Stimulated activated CD8-positive, alpha-beta memory T cell treated with anti-CD3 and anti-CD28 coated beads, Interleukin-2, amount 100 ng/mL, for 1 hour (primary cell): Measurements from ENCODE around the gene FBLN7.

Experiments
- DNase-seq, 2 donors: peaks; one replicate each; pipeline ENCODE4 v3.0.0-alpha.2; 2020; ENCODE audit warnings: low read depth in 2 of 2

Gene FBLN7

GRCh38 chr2:112140899-112141625, 2.9 kb downstream of the FBLN7 start:
- DNase-seq = no peak

GRCh38 chr2:112141626-112142007, 3.4 kb downstream of the FBLN7 start:
- DNase-seq = no peak

GRCh38 chr2:112142525-112143078, 4.4 kb downstream of the FBLN7 start:
- DNase-seq = no peak

GRCh38 chr2:112143150-112143549, 5.0 kb downstream of the FBLN7 start:
- no peak for DNase-seq

GRCh38 chr2:112144966-112145365, 6.8 kb downstream of the FBLN7 start:
- no peak for DNase-seq

- DNase-seq = no peak
These were observed 9.4 kb downstream of the FBLN7 start for GRCh38 chr2:112147382-112148168.

- no peak for DNase-seq
These were observed 10.3 kb downstream of the FBLN7 start for GRCh38 chr2:112148477-112148876.

- no peak for DNase-seq
These were observed 11.0 kb downstream of the FBLN7 start for GRCh38 chr2:112149194-112149593.

GRCh38 chr2:112149866-112150435, 11.8 kb downstream of the FBLN7 start:
- DNase-seq = no peak

GRCh38 chr2:112150447-112150846, 12.3 kb downstream of the FBLN7 start:
- no peak for DNase-seq

GRCh38 chr2:112150851-112151250, 12.7 kb downstream of the FBLN7 start:
- no peak for DNase-seq

- DNase-seq = no peak
These were observed 13.1 kb downstream of the FBLN7 start for GRCh38 chr2:112151271-112151670.

- no peak for DNase-seq
These were observed 13.7 kb downstream of the FBLN7 start for GRCh38 chr2:112151701-112152440.

- DNase-seq = no peak
These were observed 14.4 kb downstream of the FBLN7 start for GRCh38 chr2:112152476-112153178.

- no peak for DNase-seq
These were observed 14.9 kb downstream of the FBLN7 start for GRCh38 chr2:112153179-112153490.

GRCh38 chr2:112153501-112153900, 15.3 kb downstream of the FBLN7 start:
- no peak for DNase-seq

- DNase-seq = no peak
These were observed 16.3 kb downstream of the FBLN7 start for GRCh38 chr2:112154246-112155117.

- DNase-seq = no peak
These were observed 17.4 kb downstream of the FBLN7 start for GRCh38 chr2:112155331-112156151.

- DNase-seq = no peak
These were observed 18.2 kb downstream of the FBLN7 start for GRCh38 chr2:112156152-112156986.
